ENCODE data around the gene PSMB2. TPM values are rescaled to one million over a fixed set of nuclear protein-coding genes. Genes with fewer than 3 reads are reported as not detected.

PSMB2 gene
- total RNA-seq, 1 donor = 17.2 TPM

DNA sequence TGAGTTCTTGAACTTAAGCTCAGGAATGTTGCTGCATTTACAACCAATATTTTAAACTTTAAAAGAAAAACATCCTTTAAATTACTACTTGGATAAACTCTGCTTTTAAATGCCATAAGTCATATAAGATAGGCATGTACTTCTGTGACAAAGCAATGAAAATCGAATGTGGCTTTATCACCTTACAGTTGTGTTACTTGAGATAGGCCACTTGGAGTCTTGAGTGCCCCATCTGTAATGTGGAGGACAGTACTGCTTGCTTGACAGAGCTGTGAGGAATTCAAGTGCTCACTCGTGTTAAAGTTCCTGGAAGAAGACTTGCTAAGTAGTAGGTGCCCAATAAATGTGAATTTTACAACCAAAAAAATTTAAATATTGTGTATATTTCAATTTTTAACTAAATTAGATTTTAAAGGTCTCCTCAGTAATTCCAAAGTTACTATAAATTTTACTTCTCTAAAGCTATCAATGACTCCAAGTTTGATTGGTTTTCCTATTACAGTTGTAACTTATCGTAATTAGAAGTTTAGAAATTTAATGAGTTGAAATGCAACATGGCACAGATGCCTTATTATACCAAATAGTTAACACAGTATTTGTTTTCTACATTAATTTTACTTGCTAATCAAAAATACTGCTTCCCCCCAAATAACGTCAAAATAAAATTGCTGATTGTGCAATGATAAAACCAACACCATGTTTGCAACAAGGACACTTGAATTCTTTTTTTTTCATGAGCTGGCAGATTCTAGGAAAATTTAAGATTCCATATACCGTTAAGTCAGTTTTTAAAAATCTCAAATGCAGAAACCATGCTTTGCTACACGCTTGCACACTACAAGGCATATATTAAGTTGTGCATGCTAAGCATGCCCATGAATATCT, 21.8 kb downstream of the PSMB2 start:
- no peak overlapping the region for H3K4me3 ChIP-seq (ENCODE audit: low read length)
- no peaks in the 10 kb centered on the region for H3K27me3 ChIP-seq (ENCODE audit: insufficient read depth, low read length)
- H3K9me3 ChIP-seq (ENCODE audit: low read depth, low read length) = no peaks in the 10 kb centered on the region
- no peaks in the 10 kb centered on the region for H3K4me1 ChIP-seq (ENCODE audit: insufficient read depth, low read length)

DNA sequence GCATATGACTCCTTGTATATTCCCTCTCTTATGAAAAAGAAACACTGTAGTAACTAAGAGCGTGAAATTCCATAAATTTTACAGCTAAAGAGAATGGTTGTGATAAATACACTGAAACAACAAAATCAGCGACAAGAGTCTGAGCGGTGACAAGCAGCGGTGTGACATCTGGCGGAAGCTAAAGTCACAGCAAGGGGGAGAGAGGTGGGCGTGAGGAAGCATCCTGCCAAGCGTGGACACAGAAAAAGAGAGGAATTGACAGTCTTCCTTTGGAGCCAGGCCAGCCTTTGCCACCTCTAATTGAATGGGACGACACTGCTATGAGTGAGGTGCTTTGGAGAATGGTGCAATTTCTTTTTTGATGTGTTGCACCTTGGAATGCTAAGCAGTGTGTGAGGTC, 25.9 kb downstream of the PSMB2 start:
- no peaks in the 10 kb centered on the region for H3K27me3 ChIP-seq (ENCODE audit: insufficient read depth, low read length)
- H3K4me3 ChIP-seq (ENCODE audit: low read length) = no peak overlapping the region
- no peaks in the 10 kb centered on the region for H3K4me1 ChIP-seq (ENCODE audit: insufficient read depth, low read length)
- H3K9me3 ChIP-seq (ENCODE audit: low read depth, low read length) = no peaks in the 10 kb centered on the region

DNA sequence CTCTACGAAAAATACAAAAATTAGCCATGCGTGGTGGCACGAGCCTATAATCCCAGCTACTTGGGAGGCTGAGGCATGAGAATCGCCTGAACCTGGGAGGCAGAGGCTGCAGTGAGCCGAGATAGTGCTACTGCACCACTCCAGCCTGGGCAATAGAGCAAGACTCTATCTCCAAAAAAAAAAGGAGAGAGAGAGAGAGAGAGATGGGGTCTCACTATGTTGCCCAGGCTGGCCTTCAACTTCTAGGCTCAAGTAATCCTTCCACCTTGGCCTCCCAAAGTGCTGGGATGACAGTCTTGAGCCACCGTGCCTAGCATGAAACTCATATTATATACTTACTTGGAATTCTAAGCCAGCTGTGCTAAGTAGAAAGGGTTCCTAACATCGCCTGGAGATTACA, 29.7 kb downstream of the PSMB2 start:
- no peaks in the 10 kb centered on the region for H3K4me1 ChIP-seq (ENCODE audit: insufficient read depth, low read length)
- no peak overlapping the region for H3K4me3 ChIP-seq (ENCODE audit: low read length)
- H3K9me3 ChIP-seq (ENCODE audit: low read depth, low read length) = no peaks in the 10 kb centered on the region
- H3K27me3 ChIP-seq (ENCODE audit: insufficient read depth, low read length) = no peaks in the 10 kb centered on the region

DNA sequence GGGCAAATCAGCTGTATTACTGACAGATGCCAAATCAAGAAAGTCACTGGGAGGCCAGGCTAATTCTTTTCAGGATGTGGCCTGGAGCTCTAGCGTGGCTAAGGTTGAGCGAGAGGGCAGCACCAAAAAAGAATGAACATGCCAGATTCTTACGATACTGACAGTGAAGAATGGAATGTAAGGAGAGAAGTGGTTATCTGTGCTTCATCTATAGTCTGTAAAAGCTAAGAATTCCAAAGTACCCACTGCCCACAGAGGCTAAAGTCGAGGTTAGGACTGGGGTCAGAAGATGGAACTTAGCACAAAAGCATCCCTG, 35.5 kb downstream of the PSMB2 start:
- H3K27me3 ChIP-seq (ENCODE audit: insufficient read depth, low read length) = no peaks in the 10 kb centered on the region
- no peak overlapping the region for H3K4me3 ChIP-seq (ENCODE audit: low read length)
- no peaks in the 10 kb centered on the region for H3K4me1 ChIP-seq (ENCODE audit: insufficient read depth, low read length)
- no peaks in the 10 kb centered on the region for H3K9me3 ChIP-seq (ENCODE audit: low read depth, low read length)

DNA sequence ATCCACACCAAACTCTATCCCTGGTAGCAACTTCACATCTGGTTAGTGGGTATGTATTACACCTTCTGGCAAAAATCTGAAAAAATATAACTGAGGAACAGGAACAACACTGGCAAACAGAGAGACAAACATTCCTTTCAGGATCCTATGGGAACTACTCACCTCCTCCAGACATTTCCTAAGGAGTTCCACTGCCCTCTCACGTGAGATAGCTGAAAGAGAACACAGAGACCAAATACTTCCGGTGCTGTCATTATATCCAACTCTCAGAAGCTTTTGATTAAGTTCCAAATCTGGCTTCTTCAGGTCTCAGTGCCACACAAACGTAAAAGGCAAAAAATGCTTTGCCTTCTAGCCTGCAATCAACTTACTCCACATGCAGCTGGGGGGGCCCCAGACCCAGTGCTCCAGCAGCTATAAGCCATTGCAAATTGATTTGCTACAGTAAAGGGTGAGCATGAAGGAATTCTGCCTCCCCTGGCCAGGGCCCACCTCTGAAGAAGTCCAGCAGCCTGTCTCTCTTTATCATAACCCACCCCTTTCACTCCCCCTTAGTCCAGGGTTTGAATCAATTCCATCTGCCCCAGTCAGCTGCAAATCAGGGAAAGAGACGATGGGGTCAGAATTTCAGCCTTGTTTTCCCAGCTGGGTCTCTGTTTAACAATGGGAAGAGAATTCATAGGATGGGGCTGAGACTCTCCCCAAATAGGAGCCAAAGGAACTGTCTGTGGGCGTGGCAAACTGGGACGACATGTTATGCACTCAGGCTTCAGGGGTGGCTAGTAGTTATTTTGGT, 36.1 kb downstream of the PSMB2 start:
- no peaks in the 10 kb centered on the region for H3K9me3 ChIP-seq (ENCODE audit: low read depth, low read length)
- no peaks in the 10 kb centered on the region for H3K4me1 ChIP-seq (ENCODE audit: insufficient read depth, low read length)
- no peak overlapping the region for H3K4me3 ChIP-seq (ENCODE audit: low read length)
- H3K27me3 ChIP-seq (ENCODE audit: insufficient read depth, low read length) = no peaks in the 10 kb centered on the region

DNA sequence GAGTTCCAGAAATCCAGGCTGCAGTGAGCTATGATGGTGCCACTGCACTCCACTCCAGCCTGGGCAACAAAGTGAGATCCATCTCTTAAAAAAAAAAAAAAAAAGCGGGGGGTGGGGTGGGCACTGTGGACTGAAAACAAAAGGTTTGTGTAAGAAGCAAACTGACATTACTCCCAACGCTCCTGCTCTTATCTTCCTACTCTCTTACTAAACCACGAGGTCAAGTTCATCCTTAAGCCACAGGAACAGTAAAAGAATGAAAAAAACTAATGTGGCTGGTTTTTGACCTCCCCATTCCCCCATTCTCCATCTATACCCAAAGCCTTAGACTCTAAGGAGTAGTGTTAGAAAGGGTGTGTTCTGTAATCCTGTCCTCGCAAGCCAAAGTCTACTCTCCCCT, 37.4 kb downstream of the PSMB2 start:
- Histone ChIP-seq H3K4me1 (ENCODE audit: insufficient read depth, low read length) (no peaks in the 10 kb centered on the region), H3K27me3 (ENCODE audit: insufficient read depth, low read length) (no peaks in the 10 kb centered on the region), H3K9me3 (ENCODE audit: low read depth, low read length) (no peaks in the 10 kb centered on the region), H3K4me3 (ENCODE audit: low read length) (no peak overlapping the region)

DNA sequence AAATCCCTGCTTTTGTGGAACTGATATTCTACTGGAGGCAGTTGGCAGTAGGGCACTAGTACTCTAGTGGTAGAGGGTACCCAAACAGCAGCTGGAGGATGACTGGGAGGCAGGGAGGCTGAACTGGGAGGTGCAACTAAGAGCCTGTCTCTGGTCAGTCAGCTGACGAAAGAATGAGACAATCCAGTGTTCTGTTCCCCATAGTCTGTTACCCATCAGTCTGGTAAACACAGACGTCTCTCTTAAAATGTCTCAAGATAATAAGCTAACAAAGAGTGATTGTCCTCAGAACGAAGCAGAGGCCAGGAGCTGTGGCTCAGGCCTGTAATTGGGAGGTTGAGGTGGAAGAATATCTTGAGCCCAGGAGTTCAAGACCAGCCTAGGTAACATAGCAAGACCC, 37.9 kb downstream of the PSMB2 start:
- H3K27me3 ChIP-seq (ENCODE audit: insufficient read depth, low read length) = no peaks in the 10 kb centered on the region
- H3K9me3 ChIP-seq (ENCODE audit: low read depth, low read length) = no peaks in the 10 kb centered on the region
- no peaks in the 10 kb centered on the region for H3K4me1 ChIP-seq (ENCODE audit: insufficient read depth, low read length)
- no peak overlapping the region for H3K4me3 ChIP-seq (ENCODE audit: low read length)

DNA sequence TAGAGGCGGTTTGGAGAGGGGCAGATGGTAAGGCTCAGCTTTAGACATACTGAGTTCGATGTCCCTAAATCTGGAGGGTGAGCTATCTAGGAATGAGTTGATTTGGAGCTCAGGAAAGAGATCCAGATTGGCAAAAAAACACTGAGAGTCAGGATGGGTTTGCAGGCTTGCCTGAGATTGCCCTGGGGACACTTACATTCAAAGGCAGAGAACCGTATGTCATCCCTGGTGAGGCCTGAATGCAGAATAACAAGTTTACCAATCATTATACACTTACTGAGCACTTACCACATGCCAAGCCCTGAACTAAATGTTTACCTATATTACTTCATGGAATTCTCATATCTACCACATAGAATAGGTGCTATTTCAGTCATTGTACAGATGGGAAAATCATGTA, 40.7 kb downstream of the PSMB2 start:
- Histone ChIP-seq H3K27me3 (ENCODE audit: insufficient read depth, low read length) (no peaks in the 10 kb centered on the region), H3K9me3 (ENCODE audit: low read depth, low read length) (no peaks in the 10 kb centered on the region), H3K4me3 (ENCODE audit: low read length) (no peak overlapping the region), H3K4me1 (ENCODE audit: insufficient read depth, low read length) (no peaks in the 10 kb centered on the region)

DNA sequence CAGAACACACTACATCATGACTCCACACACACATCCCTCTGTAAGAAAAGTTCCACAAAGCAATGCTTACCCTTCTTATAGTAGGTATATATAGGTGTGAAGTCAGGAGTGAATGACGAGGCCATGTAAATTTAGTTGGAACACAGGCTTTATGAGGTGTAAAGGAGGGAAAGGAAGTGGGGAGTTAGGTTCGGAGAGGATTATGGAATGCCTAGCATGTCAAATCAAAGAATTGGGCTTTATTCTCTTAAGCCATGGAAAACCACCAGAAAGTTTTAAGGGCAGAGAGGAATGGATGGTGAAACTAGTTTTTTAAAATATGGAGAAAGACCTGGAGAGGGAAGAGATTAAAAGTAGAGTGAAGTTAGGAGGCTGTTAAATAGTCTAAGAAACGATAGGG, 41.9 kb downstream of the PSMB2 start:
- Histone ChIP-seq H3K27me3 (ENCODE audit: insufficient read depth, low read length) (no peaks in the 10 kb centered on the region), H3K4me3 (ENCODE audit: low read length) (no peak overlapping the region), H3K4me1 (ENCODE audit: insufficient read depth, low read length) (no peaks in the 10 kb centered on the region), H3K9me3 (ENCODE audit: low read depth, low read length) (no peaks in the 10 kb centered on the region)

DNA sequence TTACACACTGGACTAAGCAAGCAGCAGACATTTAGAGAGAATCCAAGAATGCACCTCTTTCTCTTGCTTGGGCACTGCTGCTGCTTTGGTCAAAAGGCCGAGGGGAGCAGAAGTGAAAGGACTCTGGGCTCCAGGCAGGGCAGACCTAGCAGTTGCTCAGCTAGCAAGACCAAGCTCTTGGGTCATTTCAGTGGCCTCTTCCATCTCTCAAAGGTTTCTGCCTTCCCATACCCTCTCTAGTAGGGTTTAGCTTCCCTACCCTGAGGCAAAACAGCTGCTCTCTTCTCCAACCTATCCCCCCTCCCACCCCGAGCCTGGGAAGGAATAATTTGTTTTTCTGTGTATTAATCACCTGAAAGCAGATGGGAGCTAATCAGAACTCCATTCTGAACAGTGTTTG, 42.4 kb downstream of the PSMB2 start:
- Histone ChIP-seq H3K4me1 (ENCODE audit: insufficient read depth, low read length) (no peaks in the 10 kb centered on the region), H3K9me3 (ENCODE audit: low read depth, low read length) (no peaks in the 10 kb centered on the region), H3K27me3 (ENCODE audit: insufficient read depth, low read length) (no peaks in the 10 kb centered on the region), H3K4me3 (ENCODE audit: low read length) (no peak overlapping the region)

DNA sequence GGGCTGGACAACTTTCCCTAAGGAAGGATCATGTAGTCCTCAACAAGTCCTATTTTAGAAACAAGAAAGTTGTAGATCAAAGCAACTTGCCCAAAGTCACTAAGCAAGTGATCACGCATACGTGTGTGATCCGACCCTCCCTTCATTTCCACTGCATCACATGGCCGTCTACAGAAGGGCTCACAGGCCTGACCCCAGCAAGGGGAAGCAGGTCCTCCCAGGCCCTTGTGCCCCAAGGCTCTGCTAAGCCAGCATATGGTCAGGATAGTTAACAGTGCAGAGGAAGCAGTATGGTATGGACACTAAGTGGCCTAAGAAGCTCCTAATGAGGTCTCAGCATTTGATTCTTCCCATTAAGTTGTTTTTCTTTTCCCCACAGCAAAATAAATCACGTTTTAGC, 43.5 kb downstream of the PSMB2 start:
- Histone ChIP-seq H3K27me3 (ENCODE audit: insufficient read depth, low read length) (no peaks in the 10 kb centered on the region), H3K4me1 (ENCODE audit: insufficient read depth, low read length) (no peaks in the 10 kb centered on the region), H3K9me3 (ENCODE audit: low read depth, low read length) (no peaks in the 10 kb centered on the region), H3K4me3 (ENCODE audit: low read length) (no peak overlapping the region)

DNA sequence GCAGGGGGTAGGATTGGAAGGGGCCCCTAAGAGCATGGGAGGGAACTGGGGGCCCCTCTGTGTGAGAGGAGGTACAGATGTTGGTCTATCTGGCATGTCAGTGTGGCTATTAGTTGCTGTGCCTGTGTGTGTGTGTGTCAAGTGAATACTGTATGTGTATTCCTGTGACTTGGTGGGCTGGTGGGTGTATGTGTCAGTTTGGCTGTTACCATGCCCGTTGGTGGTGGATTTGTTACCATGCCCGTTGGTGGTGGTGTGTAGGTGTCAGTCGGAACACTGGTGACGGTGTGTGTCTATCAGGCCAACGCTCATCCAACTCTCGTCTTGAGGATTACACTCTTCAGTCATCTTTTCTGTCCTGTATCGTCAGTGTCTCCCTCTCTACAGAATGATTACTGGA, 45.6 kb downstream of the PSMB2 start:
- Histone ChIP-seq H3K27me3 (ENCODE audit: insufficient read depth, low read length) (no peaks in the 10 kb centered on the region), H3K4me3 (ENCODE audit: low read length) (no peak overlapping the region), H3K4me1 (ENCODE audit: insufficient read depth, low read length) (no peaks in the 10 kb centered on the region), H3K9me3 (ENCODE audit: low read depth, low read length) (no peaks in the 10 kb centered on the region)

DNA sequence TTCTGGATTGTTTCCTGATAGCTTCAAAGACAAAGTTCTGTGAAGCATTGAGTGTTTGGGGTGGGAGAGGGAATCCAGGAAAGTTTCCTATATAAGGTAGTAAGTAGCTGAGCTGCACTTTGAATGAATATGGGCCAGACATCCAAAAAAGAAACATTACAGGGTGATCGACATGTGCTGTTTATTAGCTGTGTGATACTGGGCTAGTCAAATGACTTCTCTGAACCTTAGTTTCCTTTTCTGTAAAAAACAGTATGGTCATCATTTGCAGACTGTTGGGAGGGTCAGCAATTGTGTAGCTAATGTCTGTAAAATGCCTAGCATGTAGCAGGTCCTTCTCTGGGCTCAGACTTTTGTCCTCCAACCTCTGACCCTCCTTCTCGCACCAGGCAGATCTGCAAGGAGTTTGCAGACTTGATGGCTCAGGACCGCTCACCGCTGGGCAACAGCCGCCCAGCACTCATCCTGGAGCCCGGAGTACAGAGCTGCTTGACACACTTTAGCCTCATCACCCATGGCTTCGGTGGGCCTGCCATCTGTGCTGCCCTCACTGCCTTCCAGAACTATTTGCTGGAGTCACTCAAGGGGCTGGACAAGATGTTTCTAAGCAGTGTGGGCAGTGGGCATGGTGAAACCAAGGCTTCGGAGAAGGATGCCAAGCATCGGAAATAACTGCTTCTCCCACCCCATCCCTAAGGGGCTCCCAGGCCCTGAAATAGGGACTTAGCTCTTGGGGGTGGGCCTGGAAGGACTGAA, 47.1 kb downstream of the PSMB2 start:
- Histone ChIP-seq H3K9me3 (ENCODE audit: low read depth, low read length) (no peaks in the 10 kb centered on the region), H3K27me3 (ENCODE audit: insufficient read depth, low read length) (no peaks in the 10 kb centered on the region), H3K4me1 (ENCODE audit: insufficient read depth, low read length) (no peaks in the 10 kb centered on the region), H3K4me3 (ENCODE audit: low read length) (no peak overlapping the region)

DNA sequence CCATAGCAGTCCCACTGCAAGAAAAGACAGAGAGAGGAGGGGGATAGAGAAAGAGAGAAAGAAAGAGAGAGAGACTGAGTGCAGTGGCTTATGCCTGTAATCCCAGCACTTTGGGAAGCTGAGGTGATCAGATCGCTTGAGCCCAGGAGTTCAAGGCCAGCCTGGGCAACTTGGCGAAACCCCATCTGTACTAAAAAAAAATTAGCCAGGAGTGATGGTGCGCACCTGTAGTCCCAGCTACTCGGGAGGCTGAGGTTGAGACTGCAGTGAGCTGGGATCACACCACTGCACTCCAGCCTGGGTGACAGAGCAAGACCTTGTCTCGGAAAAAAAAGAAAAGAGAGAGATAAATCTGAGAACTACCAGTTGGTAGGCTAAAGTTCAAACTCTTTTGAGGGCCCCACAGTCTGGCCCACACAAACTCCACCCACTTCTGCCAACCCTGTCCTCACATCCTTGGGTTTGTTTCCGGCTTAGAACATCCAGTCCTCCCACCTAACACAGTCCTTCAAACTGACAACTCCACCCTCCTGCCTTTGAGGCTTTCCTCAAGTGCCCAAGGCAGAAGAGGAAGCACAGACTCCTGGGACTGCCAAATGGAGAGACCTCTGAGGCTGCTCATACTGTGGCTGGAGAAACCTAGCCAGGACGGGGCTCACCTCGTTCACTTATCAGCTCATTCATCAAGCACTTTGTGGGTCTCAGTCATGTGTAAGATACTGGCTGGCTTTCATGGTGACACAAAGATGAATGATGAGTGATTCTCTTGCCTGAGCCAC, 48.1 kb downstream of the PSMB2 start:
- H3K4me1 ChIP-seq (ENCODE audit: insufficient read depth, low read length) = no peaks in the 10 kb centered on the region
- H3K4me3 ChIP-seq (ENCODE audit: low read length) = no peak overlapping the region
- no peaks in the 10 kb centered on the region for H3K27me3 ChIP-seq (ENCODE audit: insufficient read depth, low read length)
- no peaks in the 10 kb centered on the region for H3K9me3 ChIP-seq (ENCODE audit: low read depth, low read length)

DNA sequence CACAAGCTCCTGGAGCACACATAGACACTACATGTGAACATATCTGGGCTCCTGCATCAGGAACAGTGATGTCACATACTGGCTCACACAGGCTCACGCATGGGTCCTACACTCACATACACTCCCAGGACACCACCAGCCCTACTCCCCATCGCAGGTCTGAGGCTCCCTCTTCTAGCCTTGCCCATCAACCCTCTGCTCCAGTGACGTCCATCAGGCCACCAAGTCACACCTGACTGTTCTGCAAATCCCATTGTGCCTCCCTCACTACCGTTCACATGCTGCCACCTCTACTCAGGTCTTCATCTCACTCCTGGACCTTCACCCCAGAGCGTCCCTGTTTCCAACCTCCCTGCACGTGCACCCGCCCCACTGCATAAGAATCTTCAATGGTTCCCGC, 50.1 kb downstream of the PSMB2 start:
- Histone ChIP-seq H3K27me3 (ENCODE audit: insufficient read depth, low read length) (no peaks in the 10 kb centered on the region), H3K9me3 (ENCODE audit: low read depth, low read length) (no peaks in the 10 kb centered on the region), H3K4me1 (ENCODE audit: insufficient read depth, low read length) (no peaks in the 10 kb centered on the region), H3K4me3 (ENCODE audit: low read length) (no peak overlapping the region)
